Prostate gland (tissue), 2 donors: ENCODE data around the gene LAMTOR2.

Experiments used
- CTCF ChIP-seq, 4 experiments: fragments of 200-600 bp in 2 of 4; fragments of 450-650 bp in 2 of 4; sonication (generic) in 2 of 4; IDR thresholded peaks; 1 replicate in 3 of 4; 2 replicates in 1 of 4; pipeline ENCODE4 v1.5.1; 2016 to 2019; ENCODE audit warnings: antibody characterized with exemption in 4 of 4, mild to moderate bottlenecking in 2 of 4, moderate library complexity in 2 of 4
- POLR2A ChIP-seq: fragments of 450-650 bp; IDR thresholded peaks from one replicate; pipeline ENCODE4 v1.6.1; 2016; ENCODE audit warnings: antibody characterized with exemption, mild to moderate bottlenecking
- POLR2AphosphoS5 ChIP-seq: sonication (generic); formaldehyde crosslinking; IDR thresholded peaks from one replicate; pipeline ENCODE4 v1.6.1; 2017; ENCODE audit warnings: antibody characterized with exemption

GRCh38 chr1:156055281-156056048, 883 bp downstream of the LAMTOR2 start:
- TF ChIP-seq CTCF (IDR thresholded peaks at IDR 0.05) (no peak), POLR2A (no peak), POLR2AphosphoS5 (no peak)
